Stimulated activated CD4-positive, alpha-beta T cell treated with anti-CD3 and anti-CD28 coated beads, Interleukin-15, amount 100 ng/mL, for 24 hours (primary cell): Measurements from ENCODE around the gene SEM1.
"Not testable (repeated sequence)": the region's sequence is repeated elsewhere in the genome, so short reads cannot be mapped to it uniquely, and the experiment has no call there.

ENCODE experiments used
- DNase-seq: peaks from one replicate; pipeline ENCODE4 v3.0.0-alpha.2; 2020

Gene SEM1

GRCh38 chr7:96709381-96710228 is at the start of gene SEM1:
TSS of gene SEM1 (minus strand) at chr7:96709846. CDS start at chr7:96709763, 83 bp downstream.
- DNase-seq = peak; percentile 78

GRCh38 chr7:96757880-96758279 is 48.2 kb upstream of the SEM1 start:
- DNase-seq = not testable (repeated sequence)

- DNase-seq = no peak
Measured at GRCh38 chr7:96747418-96747940, 37.8 kb upstream of the SEM1 start.

- no peak for DNase-seq
Measured at GRCh38 chr7:96740130-96740529, 30.5 kb upstream of the SEM1 start.

- no peak for DNase-seq
Measured at GRCh38 chr7:96739609-96740008, 30.0 kb upstream of the SEM1 start.

- no peak for DNase-seq
Measured at GRCh38 chr7:96739167-96739566, 29.5 kb upstream of the SEM1 start.

GRCh38 chr7:96738705-96739104 is 29.1 kb upstream of the SEM1 start:
- DNase-seq = no peak

GRCh38 chr7:96737545-96738050 is 28.0 kb upstream of the SEM1 start:
- DNase-seq = no peak

- DNase-seq = no peak
Measured at GRCh38 chr7:96734343-96734742, 24.7 kb upstream of the SEM1 start.

GRCh38 chr7:96729820-96730219 is 20.2 kb upstream of the SEM1 start:
- no peak for DNase-seq

- DNase-seq = no peak
Measured at GRCh38 chr7:96728139-96728538, 18.5 kb upstream of the SEM1 start.

- DNase-seq = no peak
Measured at GRCh38 chr7:96727534-96728088, 18.0 kb upstream of the SEM1 start.

GRCh38 chr7:96723622-96724021 is 14.0 kb upstream of the SEM1 start:
- no peak for DNase-seq

- DNase-seq = not testable (repeated sequence)
Measured at GRCh38 chr7:96722928-96723327, 13.3 kb upstream of the SEM1 start.

GRCh38 chr7:96720843-96721242 is 11.2 kb upstream of the SEM1 start:
- DNase-seq = no peak

- no peak for DNase-seq
Measured at GRCh38 chr7:96719164-96719563, 9.5 kb upstream of the SEM1 start.

- no peak for DNase-seq
Measured at GRCh38 chr7:96718107-96719003, 8.7 kb upstream of the SEM1 start.

GRCh38 chr7:96713037-96713436 is 3.4 kb upstream of the SEM1 start:
- DNase-seq = no peak

- no peak for DNase-seq
Measured at GRCh38 chr7:96710544-96710943, 898 bp upstream of the SEM1 start.

GRCh38 chr7:96708872-96709271 is 774 bp downstream of the SEM1 start:
- DNase-seq = no peak

GRCh38 chr7:96707901-96708774 is 1.5 kb downstream of the SEM1 start:
- DNase-seq = no peak

- DNase-seq = no peak
Measured at GRCh38 chr7:96701258-96701657, 8.4 kb downstream of the SEM1 start.
